A549 (cell line): ENCODE measurements around the gene UNC5C. TPM values are rescaled to one million over a fixed set of nuclear protein-coding genes. Genes with fewer than 3 reads are reported as not detected.

Experiments
- ATAC-seq, 2 experiments: fragments of 200-7000 bp in 1 of 2; fragments of >200 bp in 1 of 2; cut with Nextera tagmentation in 1 of 2; cut with Tn5 transposase in 1 of 2; 3 replicates each; pipeline versions ENCODE4 v1.8.0 to v1.9.1; 2018 to 2020; ENCODE audit warnings: mild to moderate bottlenecking in 1 of 2, moderate library complexity in 1 of 2
- CTCF ChIA-PET: fragments of 300-600 bp; sonication (Branson Sonifier 250); formaldehyde crosslinking; extraction: SDS; loops from one replicate; lab custom pipeline; 2021; ENCODE audit warnings: antibody characterized with exemption, inconsistent platforms; lab: Yijun Ruan, JAX
- POLR2A ChIA-PET: fragments of 350-600 bp; formaldehyde crosslinking; extraction: SDS; loops from one replicate; lab custom pipeline; 2021; ENCODE audit warnings: antibody characterized with exemption, inconsistent platforms; lab: Yijun Ruan, JAX
- DNase-seq, 2 experiments: peaks; one replicate each; pipeline versions ENCODE4 v3.0.0 to v3.0.0-alpha.2; 2011 to 2016; ENCODE audit warnings: low read depth in 1 of 2, low spot score in 1 of 2
- FAIRE-seq: peaks from 2 replicates; lab custom pipeline; 2011; peaks lifted over from hg19 to GRCh38; lab: Jason Lieb, UNC
- H3K27ac ChIP-seq, 2 experiments: fragments of >200 bp; sonication (Bioruptor Twin); formaldehyde crosslinking; 3 replicates each; pipeline ENCODE4 v1.5.1; 2016 to 2017
- H3K4me1 ChIP-seq: fragments of >200 bp; sonication (Bioruptor Twin); formaldehyde crosslinking; 3 replicates; pipeline ENCODE4 v1.6.1; 2016
- H3K4me2 ChIP-seq: fragments of >200 bp; sonication (Bioruptor Twin); formaldehyde crosslinking; 3 replicates; pipeline ENCODE4 v1.6.1; 2016
- H3K4me3 ChIP-seq: fragments of >200 bp; sonication (Bioruptor Twin); formaldehyde crosslinking; 3 replicates; pipeline ENCODE4 v1.5.1; 2016
- H3K9me3 ChIP-seq: fragments of >200 bp; sonication (Bioruptor Twin); formaldehyde crosslinking; 3 replicates; pipeline ENCODE4 v1.6.1; 2016
- BHLHE40 ChIP-seq: IDR thresholded peaks from 2 replicates; pipeline ENCODE4 v1.6.1; 2012; ENCODE audit warnings: low read depth, low read length, inconsistent platforms
- CBX2 ChIP-seq: fragments of 200-600 bp; sonication (generic); IDR thresholded peaks from 2 replicates; pipeline ENCODE4 v1.6.1; 2016; ENCODE audit warnings: low read depth, mild to moderate bottlenecking, borderline replicate concordance
- CBX8 ChIP-seq: fragments of 200-600 bp; sonication (generic); IDR thresholded peaks from 2 replicates; pipeline ENCODE4 v1.6.1; 2016
- CEBPB ChIP-seq, 2 experiments: fragments of >200 bp in 1 of 2; sonication (Bioruptor Twin) in 1 of 2; formaldehyde crosslinking in 1 of 2; IDR thresholded peaks; 2 replicates each; pipeline ENCODE4 v1.6.1; 2012 to 2016
- CHD4 ChIP-seq: fragments of 200-600 bp; sonication (generic); IDR thresholded peaks from 2 replicates; pipeline ENCODE4 v1.6.1; 2016; ENCODE audit warnings: antibody characterized with exemption, mild to moderate bottlenecking, borderline replicate concordance
- EHF ChIP-seq: fragments of 250-450 bp; sonication (Bioruptor Pico); IDR thresholded peaks from 2 replicates; pipeline ENCODE4 v1.5.0; 2020; ENCODE audit warnings: mild to moderate bottlenecking
- EHMT2 ChIP-seq: fragments of 200-600 bp; sonication (generic); IDR thresholded peaks from 2 replicates; pipeline ENCODE4 v1.6.1; 2016; ENCODE audit warnings: antibody characterized with exemption, low read depth, mild to moderate bottlenecking, moderate library complexity
- ESRRA ChIP-seq: fragments of 150-350 bp; IDR thresholded peaks from 2 replicates; pipeline ENCODE4 v1.6.1; 2014; ENCODE audit warnings: mild to moderate bottlenecking, low read length, borderline replicate concordance
- HOXB13 ChIP-seq: fragments of 250-450 bp; sonication (Bioruptor Pico); IDR thresholded peaks from 2 replicates; pipeline ENCODE4 v1.5.0; 2020; ENCODE audit warnings: low read depth, mild to moderate bottlenecking, moderate library complexity
- JUN ChIP-seq, 2 experiments: fragments of >200 bp; sonication (Bioruptor Twin); formaldehyde crosslinking; IDR thresholded peaks; 2 replicates in 1 of 2; 3 replicates in 1 of 2; pipeline ENCODE4 v1.6.1; 2016 to 2017
- KDM5A ChIP-seq: fragments of 200-600 bp; sonication (generic); IDR thresholded peaks from 2 replicates; pipeline ENCODE4 v1.6.1; 2016; ENCODE audit warnings: antibody characterized with exemption, mild to moderate bottlenecking
- MAFK ChIP-seq: fragments of 450-650 bp; IDR thresholded peaks from 2 replicates; pipeline ENCODE4 v1.6.1; 2014; ENCODE audit not compliant: partially characterized antibody
- MAZ ChIP-seq: fragments of 150-350 bp; IDR thresholded peaks from 2 replicates; pipeline ENCODE4 v1.6.1; 2014; ENCODE audit warnings: antibody characterized with exemption, low read depth, low read length, borderline replicate concordance
- POLR2A ChIP-seq: IDR thresholded peaks from 2 replicates; pipeline ENCODE4 v1.6.1; 2012; ENCODE audit warnings: mild to moderate bottlenecking, low read length
- POLR2AphosphoS2 ChIP-seq: conservative IDR thresholded peaks from 2 replicates; pipeline ENCODE4 v1.6.1; 2012; ENCODE audit warnings: low read length, improper control_type of control experiment, inconsistent platforms
- RARB ChIP-seq: fragments of 250-450 bp; sonication (Bioruptor Pico); IDR thresholded peaks from 2 replicates; pipeline ENCODE4 v1.8.0; 2021; ENCODE audit warnings: mild to moderate bottlenecking, moderate library complexity
- RNF2 ChIP-seq: fragments of 200-600 bp; sonication (generic); IDR thresholded peaks from 2 replicates; pipeline ENCODE4 v1.6.1; 2016; ENCODE audit warnings: low read depth, mild to moderate bottlenecking, antibody characterized with exemption, moderate library complexity, borderline replicate concordance
- TFCP2L1 ChIP-seq: fragments of 250-450 bp; sonication (Bioruptor Pico); IDR thresholded peaks from 2 replicates; pipeline ENCODE4 v1.5.0; 2021; ENCODE audit warnings: mild to moderate bottlenecking
- TP53 ChIP-seq: fragments of 250-450 bp; sonication (Bioruptor Pico); IDR thresholded peaks from 2 replicates; pipeline ENCODE4 v1.5.0; 2021; ENCODE audit warnings: mild to moderate bottlenecking, moderate library complexity
- ZC3H11A ChIP-seq: fragments of 450-650 bp; IDR thresholded peaks from 2 replicates; pipeline ENCODE4 v1.6.1; 2014; ENCODE audit warnings: antibody characterized with exemption, mild to moderate bottlenecking
- ZFP36 ChIP-seq: fragments of 450-650 bp; IDR thresholded peaks from 2 replicates; pipeline ENCODE4 v1.6.1; 2014; ENCODE audit warnings: borderline replicate concordance; ENCODE audit not compliant: partially characterized antibody
- WGBS: methylation state at CpG from one replicate; pipeline ENCODE4 v1.1.6; 2017; ENCODE audit errors: missing lambda C conversion rate; 5-methylcytosine and 5-hydroxymethylcytosine counted together
- polyA plus RNA-seq, 4 experiments: library from polyadenylated mRNA; depleted of rRNA in 3 of 4; stranded (reverse); fragments of >200 nt; fragmentation: RNase III in 1 of 4; extraction: RNeasy Plus Mini Kit Qiagen cat#74134 plus additional on column Dnase treatment in 1 of 4; gene quantifications; 2 replicates in 3 of 4; 3 replicates in 1 of 4; pipeline ENCODE4 v1.2.3, GENCODE V29; 2011 to 2017
- TF ChIP-seq, protein P1 (sequence below): IDR thresholded peaks from 2 replicates; pipeline ENCODE4 v1.6.1; 2012
- TF ChIP-seq, protein P2 (sequence below): IDR thresholded peaks from 2 replicates; pipeline ENCODE4 v1.6.1; 2012; ENCODE audit warnings: low read depth, borderline replicate concordance
- TF ChIP-seq, protein P3 (sequence below): fragments of >200 bp; sonication (Bioruptor Twin); formaldehyde crosslinking; IDR thresholded peaks from 2 replicates; pipeline ENCODE4 v1.6.1; 2016
- TF ChIP-seq, protein P4 (sequence below): fragments of 150-350 bp; IDR thresholded peaks from 2 replicates; pipeline ENCODE4 v1.6.1; 2014; ENCODE audit warnings: low read depth, mild to moderate bottlenecking, low read length

Gene UNC5C
- polyA plus RNA-seq, 2 of the 4 experiments (the other 2 are of a cell fraction): 0.13 TPM; not detected in 1

DNA sequence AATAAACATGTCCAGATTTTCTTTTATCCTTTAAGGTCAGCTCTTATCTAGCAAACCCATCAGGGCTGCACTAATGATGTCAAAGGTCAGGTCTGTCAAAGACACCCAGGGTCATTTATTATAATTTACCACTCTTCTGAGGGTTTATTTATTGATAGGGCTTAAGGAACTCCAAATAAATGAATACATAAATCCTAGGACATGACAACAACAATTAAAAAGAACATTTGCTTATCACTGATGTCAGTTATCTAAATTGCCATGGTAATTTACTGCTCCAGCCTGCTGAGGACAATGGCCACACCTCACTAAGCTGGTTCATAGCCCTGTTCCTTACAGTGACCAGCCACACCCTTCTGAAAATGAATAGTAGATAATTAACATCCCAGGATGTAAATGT is 317.1 kb downstream of the UNC5C start:
- no peak overlapping the region for H3K27ac ChIP-seq
- ATAC-seq: no peak
- ChIA-PET CTCF (no interaction called here), POLR2A (no interaction called here)
- H3K9me3 ChIP-seq: no peaks in the 10 kb centered on the region
- no peak for FAIRE-seq
- H3K4me2 ChIP-seq: no peak overlapping the region
- no peak for TF ChIP-seq ESRRA
- no peak for TF ChIP-seq ZC3H11A
- no peak for TF ChIP-seq RARB (CRISPR knock-in tag)
- TF ChIP-seq, protein P1, sequence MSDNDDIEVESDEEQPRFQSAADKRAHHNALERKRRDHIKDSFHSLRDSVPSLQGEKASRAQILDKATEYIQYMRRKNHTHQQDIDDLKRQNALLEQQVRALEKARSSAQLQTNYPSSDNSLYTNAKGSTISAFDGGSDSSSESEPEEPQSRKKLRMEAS: no peak
- no peak for TF ChIP-seq CHD4
- no peak for TF ChIP-seq EHMT2
- no peak for TF ChIP-seq RNF2
- TF ChIP-seq, protein P2, sequence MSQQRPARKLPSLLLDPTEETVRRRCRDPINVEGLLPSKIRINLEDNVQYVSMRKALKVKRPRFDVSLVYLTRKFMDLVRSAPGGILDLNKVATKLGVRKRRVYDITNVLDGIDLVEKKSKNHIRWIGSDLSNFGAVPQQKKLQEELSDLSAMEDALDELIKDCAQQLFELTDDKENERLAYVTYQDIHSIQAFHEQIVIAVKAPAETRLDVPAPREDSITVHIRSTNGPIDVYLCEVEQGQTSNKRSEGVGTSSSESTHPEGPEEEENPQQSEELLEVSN: no peak
- no peak for TF ChIP-seq EHF
- no peak for TF ChIP-seq CEBPB (IDR thresholded peaks at IDR 0.05)
- no peak for TF ChIP-seq CBX8
- no peak for TF ChIP-seq ZFP36
- TF ChIP-seq POLR2A: no peak
- TF ChIP-seq, all 56 proteins: peak for 0
- no peaks in the 10 kb centered on the region for H3K4me1 ChIP-seq
- H3K4me3 ChIP-seq: no peak overlapping the region
- no peak for DNase-seq

DNA sequence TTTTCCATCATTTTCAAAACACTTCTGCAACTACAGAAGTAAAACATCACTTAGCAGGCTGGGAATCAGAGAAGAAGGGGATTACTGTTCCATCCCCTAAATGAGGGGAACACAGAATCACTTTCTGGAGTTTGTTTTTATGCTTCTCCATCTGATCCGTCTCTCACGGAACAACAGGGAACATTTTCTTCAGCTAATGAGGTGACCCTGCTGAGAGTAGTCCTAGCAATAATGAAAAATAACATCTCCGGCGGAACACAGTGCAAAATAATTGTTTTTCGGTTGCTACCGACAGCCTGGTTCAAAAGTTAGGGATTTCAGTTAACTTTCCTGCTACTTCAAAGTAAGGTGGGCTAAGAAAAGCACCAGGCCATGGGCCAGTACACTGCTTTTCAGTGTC is 322.9 kb downstream of the UNC5C start:
- no peaks in the 10 kb centered on the region for H3K9me3 ChIP-seq
- no peaks in the 10 kb centered on the region for H3K4me1 ChIP-seq
- no peak for DNase-seq
- H3K4me2 ChIP-seq: no peak overlapping the region
- no peak for FAIRE-seq
- no peak for ATAC-seq
- H3K27ac ChIP-seq: no peak overlapping the region
- TF ChIP-seq, protein P3, sequence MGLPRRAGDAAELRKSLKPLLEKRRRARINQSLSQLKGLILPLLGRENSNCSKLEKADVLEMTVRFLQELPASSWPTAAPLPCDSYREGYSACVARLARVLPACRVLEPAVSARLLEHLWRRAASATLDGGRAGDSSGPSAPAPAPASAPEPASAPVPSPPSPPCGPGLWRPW: no peak
- TF ChIP-seq KDM5A: no peak
- no peak for TF ChIP-seq TFCP2L1 (CRISPR knock-in tag)
- TF ChIP-seq CBX2: no peak
- no peak for TF ChIP-seq BHLHE40
- TF ChIP-seq MAZ: no peak
- no peak for TF ChIP-seq CEBPB (IDR thresholded peaks at IDR 0.05)
- TF ChIP-seq RNF2: no peak
- TF ChIP-seq POLR2AphosphoS2: no peak
- TF ChIP-seq, protein P2: no peak
- no peak for TF ChIP-seq MAFK
- no peak for TF ChIP-seq CBX8
- TF ChIP-seq TP53 (CRISPR knock-in tag): no peak
- no peak for TF ChIP-seq JUN (IDR thresholded peaks at IDR 0.05)
- no peak for TF ChIP-seq HOXB13 (CRISPR knock-in tag)
- TF ChIP-seq, protein P4, sequence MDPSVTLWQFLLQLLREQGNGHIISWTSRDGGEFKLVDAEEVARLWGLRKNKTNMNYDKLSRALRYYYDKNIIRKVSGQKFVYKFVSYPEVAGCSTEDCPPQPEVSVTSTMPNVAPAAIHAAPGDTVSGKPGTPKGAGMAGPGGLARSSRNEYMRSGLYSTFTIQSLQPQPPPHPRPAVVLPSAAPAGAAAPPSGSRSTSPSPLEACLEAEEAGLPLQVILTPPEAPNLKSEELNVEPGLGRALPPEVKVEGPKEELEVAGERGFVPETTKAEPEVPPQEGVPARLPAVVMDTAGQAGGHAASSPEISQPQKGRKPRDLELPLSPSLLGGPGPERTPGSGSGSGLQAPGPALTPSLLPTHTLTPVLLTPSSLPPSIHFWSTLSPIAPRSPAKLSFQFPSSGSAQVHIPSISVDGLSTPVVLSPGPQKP: no peak
- TF ChIP-seq, all 56 proteins: peak for 0
- ChIA-PET CTCF (no interaction called here), POLR2A (no interaction called here)
- H3K4me3 ChIP-seq: no peak overlapping the region
- 96% methylated on average over 6 of the region's 6 CpGs for WGBS
